Metanephros (tissue), 2 donors: ENCODE data around the gene ATP2C1. TPM values are rescaled to one million over a fixed set of nuclear protein-coding genes. Genes with fewer than 3 reads are reported as not detected.

Experiments used
- small RNA-seq: library from RNA; depleted of rRNA; stranded (forward); fragments of <200 nt; gene quantifications from one replicate; pipeline ENCODE3, GENCODE V24; 2014; ENCODE audit warnings: low replicate concordance
- total RNA-seq: library from RNA; depleted of rRNA; stranded (reverse); fragments of >200 nt; gene quantifications from one replicate; pipeline ENCODE4 v1.2.3, GENCODE V29; 2014

The ATP2C1 gene
- 111 TPM for total RNA-seq

GRCh38 chr3:130893376-130894129 lies at the start of gene ATP2C1:
ATP2C1 (plus strand) TSS chr3:130894084; CDS start chr3:130894770, 686 bp downstream.

GRCh38 chr3:131026321-131027151 lies 132.7 kb downstream of the ATP2C1 start, which contains the start of the genes ASTE1 and NEK11:
ASTE1 (minus strand) TSS chr3:131026825; CDS start chr3:131025306, 1,519 bp downstream.
NEK11 (plus strand) TSS chr3:131026877; CDS start chr3:131029709, 2,832 bp downstream.

Small RNAs within 50 kb of the gene (small RNA-seq; reads per million reads assigned to genes)
- not detected for gene RF00019

Other genes with a start within 250 kb of the ATP2C1 start
- 50.5 TPM for gene PIK3R4, start 147.3 kb upstream of the ATP2C1 start, total RNA-seq
- 9.5 TPM for gene ASTE1, start 132.7 kb downstream of the ATP2C1 start, total RNA-seq
- 15.2 TPM for gene NEK11, start 132.8 kb downstream of the ATP2C1 start, total RNA-seq